Fibroblast of skin of right biceps (primary cell): ENCODE measurements around the gene IBA57.
A peak's percentile ranks its signal among the peaks of the same experiment; 100 is the strongest.

ENCODE experiments used
- DNase-seq: peaks from one replicate; pipeline ENCODE4 v3.0.0-alpha.2; 2013

IBA57 gene

DNA sequence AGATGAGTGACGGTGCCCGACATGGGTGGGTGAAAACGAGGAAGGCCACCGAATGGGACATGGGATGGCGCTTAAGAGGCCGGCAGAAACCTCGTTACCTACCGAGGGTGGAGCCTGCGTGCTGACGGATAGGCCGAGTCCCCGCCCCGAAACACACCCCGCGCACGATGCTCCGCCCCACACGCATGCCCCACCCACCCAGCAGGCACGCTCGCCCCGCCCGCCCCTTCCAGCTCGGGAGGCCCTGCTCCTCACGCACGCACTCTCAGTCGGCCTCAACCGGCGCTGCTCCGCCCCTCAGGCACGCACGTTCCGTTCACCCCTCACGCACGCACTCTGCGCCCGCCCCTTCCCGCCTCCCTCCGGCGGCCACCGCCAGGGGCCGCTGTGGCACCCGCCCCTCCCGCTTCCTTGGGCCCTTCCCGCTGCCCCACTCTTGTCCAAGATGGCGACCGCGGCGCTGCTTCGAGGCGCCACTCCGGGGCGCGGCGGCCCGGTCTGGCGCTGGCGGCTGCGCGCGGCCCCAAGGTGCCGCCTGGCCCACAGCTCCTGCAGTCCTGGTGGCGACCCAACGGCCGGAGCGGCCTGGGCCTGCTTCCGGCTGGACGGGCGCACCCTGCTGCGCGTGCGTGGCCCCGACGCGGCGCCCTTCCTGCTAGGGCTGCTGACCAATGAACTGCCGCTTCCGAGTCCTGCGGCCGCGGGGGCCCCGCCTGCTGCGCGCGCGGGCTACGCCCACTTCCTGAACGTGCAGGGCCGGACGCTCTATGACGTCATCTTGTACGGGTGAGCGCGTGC is at the start of gene IBA57:
Gene IBA57, plus strand, starts transcription at position 433 of the 798 bp plus-strand sequence. Its CDS starts 13 bp downstream, at position 446.
- DNase-seq = peak; percentile 99

- no peak for DNase-seq
Observed at GRCh38 chr1:228117335-228117734, 48.3 kb upstream of the IBA57 start.

DNA sequence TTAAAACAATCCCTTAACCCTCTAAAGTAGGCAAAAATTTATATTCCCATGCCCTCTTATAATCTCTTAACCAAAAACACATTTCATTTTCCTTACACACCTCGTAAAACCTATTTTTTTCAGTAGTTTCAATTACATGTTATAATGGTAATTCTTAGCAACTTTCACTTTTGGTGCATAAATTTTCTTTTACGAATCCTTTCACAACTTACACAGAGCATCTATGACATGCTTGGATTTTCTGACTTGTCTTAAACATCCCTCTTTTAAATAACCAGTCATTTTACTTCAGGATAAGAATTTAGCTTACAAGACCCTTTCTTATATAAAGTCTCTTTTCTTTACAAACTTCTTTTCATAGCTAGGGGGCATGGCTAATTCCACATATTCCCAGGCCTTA is 47.6 kb upstream of the IBA57 start:
- DNase-seq = no peak

GRCh38 chr1:228120351-228120750 is 45.3 kb upstream of the IBA57 start:
- no peak for DNase-seq

DNA sequence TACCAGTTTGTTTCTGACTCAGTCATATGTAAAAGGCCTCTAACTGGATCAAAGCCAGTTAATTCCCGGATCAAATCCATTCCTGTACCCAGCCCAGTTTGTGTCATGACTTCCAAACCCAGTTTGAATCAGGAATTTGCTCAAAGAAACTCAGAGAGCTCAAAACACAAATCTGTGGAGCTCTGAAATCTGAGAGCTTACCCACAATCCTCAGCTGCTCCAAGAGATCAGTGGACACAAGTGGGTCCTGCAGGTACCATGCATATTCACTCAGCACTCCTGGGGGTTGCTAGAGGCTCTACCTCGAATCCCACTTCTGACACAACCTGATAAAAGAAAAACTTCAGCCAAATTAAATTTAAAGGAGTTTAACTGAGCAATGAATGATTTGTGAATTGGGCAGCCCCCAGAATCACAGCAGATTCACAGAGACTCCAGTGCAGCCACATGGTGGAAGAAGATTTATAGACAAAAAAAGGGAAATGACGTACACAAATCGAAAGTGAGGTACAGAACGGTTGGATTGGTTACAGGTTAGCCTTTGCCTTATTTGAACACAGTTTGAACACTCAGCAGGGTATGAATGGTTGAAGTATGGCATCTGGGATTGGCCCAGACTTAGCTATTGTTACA is 44.6 kb upstream of the IBA57 start:
- no peak for DNase-seq

DNA sequence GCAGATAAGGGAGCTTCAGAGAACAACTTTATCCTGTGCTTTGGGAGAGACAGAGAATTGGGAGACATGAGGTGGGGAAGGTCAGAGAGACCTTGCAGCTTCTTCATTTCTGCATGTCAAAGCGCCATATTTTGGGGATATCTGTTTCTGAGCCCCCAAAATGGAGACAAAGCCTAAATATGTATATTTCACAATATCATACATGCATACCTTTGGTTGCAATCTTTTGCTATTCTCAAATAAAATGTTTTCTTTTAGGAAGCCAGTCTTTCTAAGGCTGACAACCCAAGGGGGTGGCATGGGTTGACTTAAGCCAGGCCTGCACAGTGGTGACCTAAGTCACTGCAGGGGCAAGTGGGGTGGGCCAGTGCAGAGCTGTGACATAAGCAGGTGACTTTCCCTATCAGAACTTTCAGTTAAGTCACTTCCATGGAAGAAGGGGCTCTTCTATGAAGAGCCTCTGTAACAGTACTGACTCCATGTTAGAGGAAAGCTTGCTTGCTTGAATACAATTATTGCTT is 42.6 kb upstream of the IBA57 start:
- no peak for DNase-seq

DNA sequence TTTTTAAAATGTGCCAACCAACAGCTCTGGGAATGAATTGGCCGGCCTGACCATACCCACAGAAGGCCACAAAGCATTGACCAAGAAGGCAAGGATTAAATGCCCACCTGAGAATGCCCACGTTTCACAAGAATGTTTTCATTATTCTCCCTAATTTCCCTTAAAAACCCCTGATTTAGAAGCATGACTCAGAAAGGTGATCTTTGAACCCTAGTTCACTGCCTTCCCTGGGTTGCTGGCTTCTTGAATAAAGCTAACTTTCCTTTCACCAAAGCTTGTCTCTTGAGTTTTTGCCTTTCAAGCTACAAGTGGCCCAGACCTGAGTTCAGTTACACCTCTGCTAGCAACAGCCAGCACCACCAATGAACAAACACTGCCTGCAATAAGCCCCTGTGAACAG is 42.1 kb upstream of the IBA57 start:
- DNase-seq = no peak

DNA sequence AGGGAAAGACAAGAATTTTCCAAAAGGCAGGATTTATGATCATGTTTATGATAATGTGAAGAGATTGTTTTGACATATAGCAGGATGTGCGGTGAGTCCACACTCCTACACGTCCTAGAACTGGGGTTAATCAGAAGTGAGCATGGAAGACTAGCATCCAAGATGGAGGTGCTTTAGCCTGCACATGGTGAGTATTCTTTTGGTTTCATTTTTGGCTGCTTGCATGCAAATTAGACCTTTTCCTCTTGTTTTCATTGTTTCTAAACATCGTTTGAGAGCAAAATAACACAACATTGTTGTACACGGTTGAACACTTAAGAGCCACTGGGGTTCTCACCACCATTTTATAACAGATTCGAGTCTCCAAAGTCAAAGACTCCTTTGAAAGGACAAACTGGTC is 40.4 kb upstream of the IBA57 start:
- no peak for DNase-seq

DNA sequence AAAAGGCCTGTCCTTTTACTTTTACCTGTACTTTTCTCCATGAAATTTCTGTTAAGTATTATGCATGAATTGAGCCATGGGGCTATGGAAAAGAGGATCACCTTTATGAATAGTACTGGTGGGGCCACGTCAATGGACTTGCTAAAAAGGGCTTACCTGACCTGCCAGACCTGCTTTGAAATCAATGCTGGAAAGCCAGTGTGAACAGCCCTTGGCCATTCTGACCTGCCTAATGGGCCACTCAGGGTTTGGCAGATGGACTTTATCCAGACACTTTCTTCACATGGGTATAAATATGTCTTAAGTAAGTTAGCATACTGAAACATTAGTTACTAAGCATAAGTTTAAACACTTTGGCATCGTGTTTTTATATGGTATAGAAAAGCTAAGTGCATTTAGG is 33.8 kb upstream of the IBA57 start:
- DNase-seq = no peak

GRCh38 chr1:228134591-228134990 is 31.0 kb upstream of the IBA57 start:
- no peak for DNase-seq

- no peak for DNase-seq
Observed at GRCh38 chr1:228136901-228137300, 28.7 kb upstream of the IBA57 start.

DNA sequence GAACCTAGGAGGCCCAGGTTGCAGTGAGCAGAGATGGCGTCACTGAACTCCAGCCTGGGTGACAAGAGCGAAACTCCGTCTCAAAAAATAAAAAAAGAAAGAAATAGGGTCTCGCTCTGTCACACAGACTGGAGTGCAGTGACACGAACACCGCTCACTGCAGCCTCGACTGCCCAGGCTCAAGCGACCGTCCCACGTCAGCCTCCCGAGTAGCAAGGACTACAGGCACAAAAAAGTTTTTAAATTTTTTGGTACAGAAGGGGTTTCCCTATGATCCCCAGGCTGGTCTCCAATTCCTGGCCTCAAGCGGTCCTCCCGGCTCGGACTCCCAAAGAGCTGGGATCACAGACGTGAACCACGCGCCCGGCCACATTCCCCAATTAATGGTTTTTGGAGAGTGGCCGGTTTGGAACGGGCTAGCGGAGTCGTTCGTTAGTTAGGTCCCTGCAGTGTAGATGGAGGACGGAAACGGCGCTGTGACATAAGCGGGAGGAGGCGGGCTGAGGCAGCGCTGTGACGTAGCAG is 26.1 kb upstream of the IBA57 start:
- DNase-seq = no peak

DNA sequence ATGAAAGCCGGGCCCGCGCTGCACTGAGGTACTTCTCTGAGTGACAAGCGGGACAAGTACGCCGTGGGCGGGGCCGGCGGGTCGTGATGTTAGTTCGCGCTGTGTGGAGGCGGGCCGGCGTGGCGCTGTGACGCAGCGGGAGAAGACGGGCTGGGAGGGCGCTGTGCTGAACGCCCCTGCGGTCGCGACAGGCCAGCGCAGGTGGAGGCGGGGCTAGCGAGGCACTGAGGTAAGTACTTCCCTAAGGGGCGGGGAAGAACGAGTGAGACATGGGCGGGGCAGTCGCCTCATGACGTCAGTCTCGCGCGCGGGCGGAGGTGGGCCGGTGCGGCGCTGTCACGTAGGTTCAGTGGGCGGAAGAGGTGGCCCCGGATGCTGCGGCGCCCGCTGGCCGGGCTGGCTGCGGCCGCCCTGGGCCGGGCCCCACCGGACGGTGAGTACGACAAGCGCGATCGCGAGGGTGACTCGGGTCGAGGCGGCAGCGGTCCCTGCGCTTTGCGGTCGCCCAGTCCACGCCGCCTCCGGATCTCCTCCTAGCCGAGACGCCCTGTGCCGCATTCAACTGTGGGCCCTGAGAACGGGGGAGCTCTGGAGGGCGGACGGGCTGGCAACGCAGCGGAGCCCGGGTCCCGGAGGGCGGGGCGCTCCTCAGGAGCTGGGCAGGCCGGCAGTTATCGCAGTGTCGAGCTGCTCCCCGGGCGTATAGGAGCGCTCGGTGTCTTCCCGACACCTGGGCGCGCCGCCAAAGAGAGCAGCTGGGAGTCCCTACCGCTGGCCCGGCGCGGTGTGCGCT is 25.5 kb upstream of the IBA57 start, which contains the start of gene GUK1:
Gene GUK1, plus strand, starts transcription at position 349 of the 793 bp plus-strand sequence. Its CDS starts 24 bp downstream, at position 373.
- peak; percentile 100 for DNase-seq

GRCh38 chr1:228140724-228141225 is 24.8 kb upstream of the IBA57 start:
- DNase-seq = no peak

DNA sequence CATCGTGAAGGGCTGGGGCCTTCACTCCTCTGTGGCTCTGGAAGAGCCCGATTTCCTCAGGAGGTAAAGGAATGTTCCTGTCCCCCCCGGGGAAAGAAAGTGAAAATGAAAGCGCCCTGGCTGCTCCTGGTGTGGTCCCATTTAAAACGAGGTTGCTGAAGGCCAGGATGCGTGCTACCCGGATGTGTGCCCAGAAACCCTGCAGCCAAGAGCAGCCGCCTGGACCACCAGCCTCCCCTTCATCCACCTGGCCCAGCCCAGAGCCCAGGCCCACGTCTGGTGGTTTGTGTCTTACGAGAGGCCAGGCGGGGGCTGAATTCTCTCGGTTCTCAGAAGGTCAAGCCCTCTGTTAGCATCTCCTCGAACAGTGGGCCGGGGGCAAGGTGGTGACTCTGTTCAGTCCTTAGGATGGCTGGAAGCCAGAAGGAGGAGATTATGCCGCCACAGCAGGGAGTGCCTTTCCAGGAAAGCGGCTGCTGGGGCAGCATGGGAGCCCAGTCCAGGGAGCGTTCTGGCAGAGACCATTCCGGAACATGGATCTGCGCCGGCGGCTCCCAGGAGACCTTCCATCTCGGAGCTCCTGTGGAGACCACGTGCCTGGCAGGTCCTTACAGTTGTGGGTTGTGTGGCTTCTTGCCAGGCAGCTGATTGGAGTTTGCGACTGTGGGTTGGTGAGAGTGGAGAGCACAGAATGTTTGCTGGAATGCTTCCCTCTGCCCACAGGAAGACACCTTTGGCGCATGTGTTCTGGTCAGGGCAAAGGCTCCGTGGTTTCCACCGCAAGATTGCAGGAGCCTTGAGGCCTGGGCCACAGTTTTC is 24.2 kb upstream of the IBA57 start:
- no peak for DNase-seq

- no peak for DNase-seq
Observed at GRCh38 chr1:228142155-228142691, 23.4 kb upstream of the IBA57 start.

DNA sequence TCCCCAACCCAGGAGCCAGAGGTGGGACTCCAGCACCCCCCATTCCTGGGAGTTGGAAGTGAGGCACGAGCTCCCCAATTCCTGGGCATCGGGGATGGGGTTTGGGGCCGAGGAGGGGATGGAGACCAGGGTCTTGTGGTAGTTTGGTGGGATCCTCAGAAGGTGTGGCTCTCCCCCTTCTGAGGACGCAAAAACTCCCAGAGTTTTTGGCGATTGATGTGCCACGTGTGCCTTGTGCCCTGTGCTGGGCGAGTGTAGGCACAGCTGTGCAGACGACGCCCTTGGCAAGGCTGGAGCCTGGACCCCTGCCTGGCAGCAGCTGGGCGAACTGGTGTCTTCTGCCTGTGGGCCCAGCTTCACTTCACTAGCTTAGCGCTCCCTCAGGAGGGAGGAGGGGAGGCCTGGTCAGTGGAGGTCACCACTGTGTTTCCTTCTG is 22.9 kb upstream of the IBA57 start:
- no peak for DNase-seq

DNA sequence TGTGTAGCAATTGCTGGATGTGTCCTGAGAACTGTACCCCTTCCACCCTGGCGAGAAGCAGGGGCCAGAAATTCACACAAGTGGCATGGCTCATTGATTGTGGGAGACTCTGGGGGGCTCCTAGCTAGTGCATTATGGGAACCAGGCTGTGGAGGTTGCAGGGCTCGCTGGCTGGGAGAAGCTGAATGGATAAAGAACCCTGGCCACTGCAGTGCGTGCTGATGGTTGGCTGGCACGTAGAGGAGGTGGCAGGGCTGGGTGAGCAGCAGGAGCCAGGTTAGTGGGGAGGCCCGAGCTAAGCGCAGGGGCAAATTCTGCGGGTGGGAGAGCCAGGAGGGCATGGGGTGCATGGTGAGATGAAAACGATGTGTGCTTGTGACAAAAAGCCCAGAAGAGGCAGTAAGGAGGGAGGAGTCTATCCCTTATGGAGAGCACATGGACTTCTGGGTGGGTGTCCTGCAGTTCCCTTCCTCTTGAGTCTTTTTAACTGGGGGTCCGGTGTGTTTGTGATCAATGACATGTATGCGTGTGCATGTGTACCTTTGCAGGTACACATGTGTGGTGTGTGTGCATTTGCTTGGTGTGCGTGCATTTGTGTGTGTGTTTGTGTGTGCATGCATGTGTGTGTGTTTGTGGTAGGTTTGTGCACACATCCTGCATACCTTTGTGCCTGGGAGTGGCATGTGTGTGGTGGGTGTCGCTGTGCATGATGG is 22.0 kb upstream of the IBA57 start:
- no peak for DNase-seq

DNA sequence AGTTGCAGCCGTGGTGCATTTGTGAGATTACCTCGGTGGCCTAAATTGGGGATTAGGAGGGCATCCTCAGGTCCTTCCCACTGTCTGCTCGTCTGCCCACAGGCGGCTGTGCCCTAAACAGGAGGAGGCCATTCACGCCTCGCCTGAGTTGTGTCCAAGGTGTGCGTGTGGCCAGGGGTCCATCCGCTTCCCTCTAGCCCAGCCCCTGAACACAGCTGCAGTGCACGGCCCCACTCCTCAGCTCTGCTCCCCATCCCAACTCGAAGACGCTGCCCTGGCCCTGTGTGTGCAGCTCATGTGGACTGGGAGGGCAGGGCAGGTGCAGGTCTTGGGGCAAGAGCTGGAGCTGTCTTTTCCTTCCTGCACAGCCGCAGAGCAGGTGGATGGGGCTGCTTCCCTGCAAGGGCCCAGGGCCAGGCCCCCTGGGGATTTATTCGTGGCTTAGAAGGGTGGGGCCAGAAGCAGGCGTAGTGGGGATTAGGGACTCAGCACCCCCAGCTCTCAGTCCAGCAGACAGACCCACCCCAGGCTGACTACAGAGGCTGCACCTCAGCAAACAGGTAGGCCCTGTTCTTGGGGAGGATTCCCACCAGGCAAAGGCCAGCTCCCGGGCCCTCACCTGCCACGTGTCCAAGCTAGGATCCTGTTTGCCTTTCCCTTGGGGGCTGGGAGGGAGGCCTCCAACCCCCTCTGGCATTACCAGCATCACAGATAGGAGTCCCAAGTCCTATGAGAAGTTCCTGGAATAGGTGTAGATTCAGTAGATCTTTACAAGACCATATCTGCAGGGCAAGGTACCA is 21.2 kb upstream of the IBA57 start:
- DNase-seq = no peak

- DNase-seq = no peak
Observed at GRCh38 chr1:228144993-228145343, 20.6 kb upstream of the IBA57 start.
